Ecto neural progenitor cell (in vitro differentiated cells): ENCODE results near the gene RABGAP1L.

Experiments
- DNase-seq: peaks from one replicate; pipeline ENCODE4 v3.0.0-alpha.2; 2018; ENCODE audit warnings: low spot score

Gene RABGAP1L

GRCh38 chr1:174965362-174966007 is 806.2 kb downstream of the RABGAP1L start:
- no peak for DNase-seq

GRCh38 chr1:174966008-174966572 is 806.8 kb downstream of the RABGAP1L start:
- DNase-seq, result no peak

- DNase-seq, result no peak
Observed at GRCh38 chr1:174967845-174968705, 808.8 kb downstream of the RABGAP1L start.

- DNase-seq, result no peak
Observed at GRCh38 chr1:174968750-174969244, 809.5 kb downstream of the RABGAP1L start.

GRCh38 chr1:174969977-174970376 is 810.7 kb downstream of the RABGAP1L start:
- DNase-seq, result no peak

- DNase-seq, result no peak
Observed at GRCh38 chr1:174971466-174971865, 812.1 kb downstream of the RABGAP1L start.

GRCh38 chr1:174971902-174972301 is 812.6 kb downstream of the RABGAP1L start:
- DNase-seq, result no peak

GRCh38 chr1:174974711-174975119 is 815.4 kb downstream of the RABGAP1L start:
- DNase-seq, result no peak

- no peak for DNase-seq
Observed at GRCh38 chr1:174975764-174976163, 816.4 kb downstream of the RABGAP1L start.

- DNase-seq, result no peak
Observed at GRCh38 chr1:174976436-174977108, 817.3 kb downstream of the RABGAP1L start.

GRCh38 chr1:174982971-174983689 is 823.8 kb downstream of the RABGAP1L start:
- no peak for DNase-seq

GRCh38 chr1:174984952-174985351 is 825.6 kb downstream of the RABGAP1L start:
- no peak for DNase-seq

GRCh38 chr1:174988539-174988938 is 829.2 kb downstream of the RABGAP1L start:
- DNase-seq, result no peak

GRCh38 chr1:174988986-174989385 is 829.7 kb downstream of the RABGAP1L start:
- DNase-seq, result no peak

GRCh38 chr1:174989536-174990220 is 830.4 kb downstream of the RABGAP1L start:
- no peak for DNase-seq

GRCh38 chr1:174990382-174990999 is 831.2 kb downstream of the RABGAP1L start:
- no peak for DNase-seq

- DNase-seq, result no peak
Observed at GRCh38 chr1:174991473-174991872, 832.2 kb downstream of the RABGAP1L start.

GRCh38 chr1:174995121-174995520 is 835.8 kb downstream of the RABGAP1L start:
- DNase-seq, result no peak

- no peak for DNase-seq
Observed at GRCh38 chr1:174995916-174996315, 836.6 kb downstream of the RABGAP1L start.

- no peak for DNase-seq
Observed at GRCh38 chr1:174996476-174996875, 837.2 kb downstream of the RABGAP1L start.

- no peak for DNase-seq
Observed at GRCh38 chr1:174997041-174997440, 837.7 kb downstream of the RABGAP1L start.
